PC-3 (cell line): ENCODE measurements around the gene TSEN54.

Source experiments
- EZH2 ChIP-seq: fragments of 300-600 bp; sonication (generic); IDR thresholded peaks from one replicate; pipeline ENCODE4 v1.6.1; 2017; ENCODE audit warnings: antibody characterized with exemption, mild to moderate bottlenecking, low read length; ENCODE audit not compliant: unreplicated experiment
- EZH2phosphoT487 ChIP-seq: fragments of 300-600 bp; sonication (generic); IDR thresholded peaks from 2 replicates; pipeline ENCODE4 v1.6.1; 2018; ENCODE audit warnings: mild to moderate bottlenecking, antibody characterized with exemption, low read length, borderline replicate concordance
- TF ChIP-seq, protein P1 (sequence below): fragments of 300-600 bp; sonication (generic); conservative IDR thresholded peaks from 2 replicates; pipeline ENCODE4 v1.5.1; 2017; ENCODE audit warnings: antibody characterized with exemption, low read depth, mild to moderate bottlenecking, low read length

GRCh38 chr17:75536366-75536765, 20.0 kb downstream of the TSEN54 start:
- no peak for TF ChIP-seq EZH2
- TF ChIP-seq, protein P1, sequence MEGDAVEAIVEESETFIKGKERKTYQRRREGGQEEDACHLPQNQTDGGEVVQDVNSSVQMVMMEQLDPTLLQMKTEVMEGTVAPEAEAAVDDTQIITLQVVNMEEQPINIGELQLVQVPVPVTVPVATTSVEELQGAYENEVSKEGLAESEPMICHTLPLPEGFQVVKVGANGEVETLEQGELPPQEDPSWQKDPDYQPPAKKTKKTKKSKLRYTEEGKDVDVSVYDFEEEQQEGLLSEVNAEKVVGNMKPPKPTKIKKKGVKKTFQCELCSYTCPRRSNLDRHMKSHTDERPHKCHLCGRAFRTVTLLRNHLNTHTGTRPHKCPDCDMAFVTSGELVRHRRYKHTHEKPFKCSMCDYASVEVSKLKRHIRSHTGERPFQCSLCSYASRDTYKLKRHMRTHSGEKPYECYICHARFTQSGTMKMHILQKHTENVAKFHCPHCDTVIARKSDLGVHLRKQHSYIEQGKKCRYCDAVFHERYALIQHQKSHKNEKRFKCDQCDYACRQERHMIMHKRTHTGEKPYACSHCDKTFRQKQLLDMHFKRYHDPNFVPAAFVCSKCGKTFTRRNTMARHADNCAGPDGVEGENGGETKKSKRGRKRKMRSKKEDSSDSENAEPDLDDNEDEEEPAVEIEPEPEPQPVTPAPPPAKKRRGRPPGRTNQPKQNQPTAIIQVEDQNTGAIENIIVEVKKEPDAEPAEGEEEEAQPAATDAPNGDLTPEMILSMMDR = no peak
- TF ChIP-seq EZH2phosphoT487 = no peak
